HL-60 (cell line): Measurements from ENCODE around the gene LAMC1.

Source experiments
- DNase-seq, 2 experiments: peaks; one replicate each; pipeline ENCODE4 v3.0.0-alpha.2; 2010 to 2020; ENCODE audit warnings: low read depth in 1 of 2, low spot score in 1 of 2
- H3K27ac ChIP-seq: fragments of 250-450 bp; sonication (Bioruptor Pico); replicated peaks from 2 replicates; pipeline ENCODE4 v1.5.1; 2020; ENCODE audit warnings: mild to moderate bottlenecking, moderate library complexity
- H3K27me3 ChIP-seq: fragments of 250-450 bp; sonication (Bioruptor Pico); 2 replicates; pipeline ENCODE4 v1.5.1; 2021; ENCODE audit warnings: mild to moderate bottlenecking, moderate library complexity; ENCODE audit not compliant: insufficient read depth, poor library complexity, severe bottlenecking
- H3K4me3 ChIP-seq: replicated peaks from 2 replicates; pipeline ENCODE4 v1.5.1; 2011; ENCODE audit warnings: mild to moderate bottlenecking, control low read depth, low read length; ENCODE audit not compliant: insufficient read depth
- CTCF ChIP-seq: IDR thresholded peaks from one replicate; pipeline ENCODE4 v1.5.1; 2011; ENCODE audit warnings: low read length, control low read depth, inconsistent platforms; ENCODE audit not compliant: insufficient read depth
- GABPA ChIP-seq: IDR thresholded peaks from 2 replicates; pipeline ENCODE4 v1.6.1; 2012; ENCODE audit warnings: low read depth
- POLR2AphosphoS5 ChIP-seq: IDR thresholded peaks from 2 replicates; pipeline ENCODE4 v1.6.1; 2012; ENCODE audit warnings: low read depth
- REST ChIP-seq: IDR thresholded peaks from 2 replicates; pipeline ENCODE4 v1.6.1; 2012; ENCODE audit warnings: low read depth; ENCODE audit not compliant: insufficient replicate concordance
- SPI1 ChIP-seq: IDR thresholded peaks from 2 replicates; pipeline ENCODE4 v1.6.1; 2012; ENCODE audit warnings: low read depth, mild to moderate bottlenecking, borderline replicate concordance

The LAMC1 gene

GRCh38 chr1:183165456-183165855 is 142.2 kb downstream of the LAMC1 start:
- no peaks in the 10 kb centered on the region for H3K27me3 ChIP-seq
- no peak overlapping the region for H3K27ac ChIP-seq
- no peak overlapping the region for H3K4me3 ChIP-seq
- TF ChIP-seq CTCF (no peak), POLR2AphosphoS5 (no peak), SPI1 (no peak), GABPA (no peak)
- no peak for DNase-seq

- TF ChIP-seq POLR2AphosphoS5 (no peak), CTCF (no peak), REST (no peak), SPI1 (no peak), GABPA (no peak)
- DNase-seq: no peak
- no peaks in the 10 kb centered on the region for H3K27me3 ChIP-seq
- no peak overlapping the region for H3K4me3 ChIP-seq
- H3K27ac ChIP-seq: no peak overlapping the region
These were observed 143.2 kb downstream of the LAMC1 start for GRCh38 chr1:183166454-183166853.

GRCh38 chr1:183167676-183168075 is 144.5 kb downstream of the LAMC1 start:
- no peak overlapping the region for H3K4me3 ChIP-seq
- DNase-seq: no peak
- no peak for TF ChIP-seq GABPA
- no peak for TF ChIP-seq SPI1
- no peak for TF ChIP-seq CTCF
- TF ChIP-seq REST: no peak
- no peak for TF ChIP-seq POLR2AphosphoS5
- no peak overlapping the region for H3K27ac ChIP-seq
- peaks cover 2% of the 10 kb centered on the region for H3K27me3 ChIP-seq

GRCh38 chr1:183168308-183168707 is 145.1 kb downstream of the LAMC1 start:
- no peak overlapping the region for H3K4me3 ChIP-seq
- TF ChIP-seq GABPA: no peak
- TF ChIP-seq REST: no peak
- TF ChIP-seq POLR2AphosphoS5: no peak
- TF ChIP-seq SPI1: no peak
- TF ChIP-seq CTCF: no peak
- DNase-seq: no peak
- peaks cover 4% of the 10 kb centered on the region for H3K27me3 ChIP-seq
- no peak overlapping the region for H3K27ac ChIP-seq
